T-helper 9 cell (primary cell): ENCODE results near the gene TBCK.
"Not testable (repeated sequence)": the region's sequence is repeated elsewhere in the genome, so short reads cannot be mapped to it uniquely, and the experiment has no call there.

ENCODE experiments used
- DNase-seq: peaks from one replicate; pipeline ENCODE4 v3.0.0-alpha.2; 2020

Gene TBCK

DNA sequence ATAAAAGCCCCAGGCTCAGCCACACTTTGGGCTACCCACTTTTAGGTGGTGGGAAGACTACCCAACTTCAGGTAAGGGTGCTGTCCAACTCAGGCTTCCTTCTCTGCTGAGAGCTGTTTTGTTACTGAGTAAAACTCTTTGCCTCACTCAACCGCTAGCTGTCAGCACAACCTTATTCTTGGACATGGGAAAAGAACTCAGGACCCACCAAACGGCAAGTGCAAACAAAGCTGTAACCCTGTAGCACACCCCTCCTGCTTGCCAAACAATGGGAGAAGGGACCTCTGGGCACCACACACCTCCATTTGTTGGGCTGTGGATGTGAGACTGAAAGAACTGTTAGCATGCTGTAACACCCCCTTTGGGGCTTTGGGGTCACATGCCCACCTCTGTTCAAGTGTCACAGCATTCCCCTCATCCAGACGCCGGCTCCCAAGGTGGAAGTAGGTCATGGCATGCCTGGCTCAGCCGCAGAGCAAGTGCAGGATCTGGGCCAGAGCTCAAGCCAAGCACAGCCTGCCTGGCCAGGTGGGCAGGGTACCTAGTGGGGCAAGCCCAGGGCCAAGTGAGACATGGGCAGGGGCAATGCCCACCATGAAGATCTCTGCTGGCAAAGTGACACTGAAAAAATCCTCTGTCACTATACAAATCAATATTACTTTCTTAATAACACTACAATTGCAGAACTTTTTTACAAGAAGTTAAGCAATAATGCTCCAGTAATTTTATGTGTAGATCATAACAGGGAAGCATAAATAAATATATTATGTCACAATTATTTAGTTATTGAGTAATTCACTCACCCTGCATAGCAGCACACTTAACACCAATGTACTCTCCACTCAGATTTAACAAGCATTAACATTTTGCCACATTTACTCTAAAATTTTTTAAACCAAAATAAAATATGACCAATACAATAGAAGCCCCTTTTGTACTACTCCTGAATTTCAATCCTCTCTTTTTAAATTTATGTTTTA, 107.2 kb downstream of the TBCK start:
- no peak for DNase-seq

DNA sequence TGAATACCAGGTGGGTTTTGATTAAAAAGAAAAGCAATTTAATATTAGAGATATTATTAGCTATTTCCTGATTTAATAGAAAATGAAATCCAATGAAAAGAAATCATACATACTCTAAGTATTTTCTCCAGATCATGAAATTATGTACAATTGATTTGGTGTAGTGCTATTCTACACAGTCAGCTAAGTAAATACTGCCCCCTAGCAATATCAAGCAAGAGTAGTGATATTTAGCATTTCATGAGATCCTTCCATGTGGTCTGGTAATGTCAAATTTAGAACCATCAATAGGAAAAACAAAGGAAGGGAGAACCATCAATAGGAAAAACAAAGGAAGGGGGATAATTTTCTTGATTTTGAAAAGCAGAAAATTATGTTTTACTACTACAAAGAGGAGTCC, 114.6 kb downstream of the TBCK start:
- no peak for DNase-seq

DNA sequence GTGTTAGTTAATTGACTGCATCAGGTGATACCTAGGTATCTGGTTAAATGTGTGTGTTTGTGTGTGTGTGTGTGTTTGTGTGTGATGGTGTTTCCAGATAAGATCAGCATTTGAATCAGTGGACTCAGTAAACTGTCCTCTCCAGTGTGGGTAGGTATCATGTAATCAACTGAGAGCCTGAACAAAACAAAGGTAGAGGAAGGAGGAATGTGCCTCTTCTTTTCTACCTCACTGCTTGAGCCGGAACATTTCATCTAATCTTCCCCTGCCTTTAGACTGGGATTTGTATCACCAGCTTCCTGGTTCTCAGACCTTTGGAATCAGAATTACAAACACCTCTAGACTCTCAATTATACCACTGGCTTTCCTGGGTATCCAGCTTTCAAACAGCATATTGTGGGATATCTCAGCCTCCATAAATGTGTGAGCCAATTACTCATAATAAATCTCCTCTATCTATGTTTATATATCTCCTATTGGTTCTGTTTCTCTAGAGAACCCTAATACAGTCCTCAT, 120.5 kb downstream of the TBCK start:
- no peak for DNase-seq

GRCh38 chr4:106194801-106195200, 121.2 kb downstream of the TBCK start:
- DNase-seq = no peak

GRCh38 chr4:106192131-106192530, 123.9 kb downstream of the TBCK start:
- no peak for DNase-seq

DNA sequence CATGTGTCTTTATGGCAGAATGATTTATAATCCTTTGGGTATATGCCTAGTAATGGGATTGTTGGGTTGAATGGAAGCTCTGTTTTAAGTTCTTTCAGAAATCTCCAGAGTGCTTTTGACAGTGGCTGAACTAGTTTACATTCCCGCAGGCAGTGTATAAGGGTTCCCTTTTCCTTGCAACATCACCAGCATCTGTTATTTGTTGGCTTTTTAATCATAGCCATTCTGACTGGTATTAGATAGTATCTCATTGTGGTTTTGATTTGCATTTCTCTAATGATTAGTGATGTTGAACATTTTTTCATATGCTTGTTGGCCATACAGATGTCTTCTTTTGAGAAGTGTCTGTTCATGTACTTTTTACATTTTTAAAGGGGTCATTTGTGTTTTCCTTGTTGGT, 129.8 kb downstream of the TBCK start:
- DNase-seq = no peak

GRCh38 chr4:106183551-106183950, 132.5 kb downstream of the TBCK start:
- DNase-seq = no peak

GRCh38 chr4:106172861-106173260, 143.1 kb downstream of the TBCK start:
- no peak for DNase-seq

DNA sequence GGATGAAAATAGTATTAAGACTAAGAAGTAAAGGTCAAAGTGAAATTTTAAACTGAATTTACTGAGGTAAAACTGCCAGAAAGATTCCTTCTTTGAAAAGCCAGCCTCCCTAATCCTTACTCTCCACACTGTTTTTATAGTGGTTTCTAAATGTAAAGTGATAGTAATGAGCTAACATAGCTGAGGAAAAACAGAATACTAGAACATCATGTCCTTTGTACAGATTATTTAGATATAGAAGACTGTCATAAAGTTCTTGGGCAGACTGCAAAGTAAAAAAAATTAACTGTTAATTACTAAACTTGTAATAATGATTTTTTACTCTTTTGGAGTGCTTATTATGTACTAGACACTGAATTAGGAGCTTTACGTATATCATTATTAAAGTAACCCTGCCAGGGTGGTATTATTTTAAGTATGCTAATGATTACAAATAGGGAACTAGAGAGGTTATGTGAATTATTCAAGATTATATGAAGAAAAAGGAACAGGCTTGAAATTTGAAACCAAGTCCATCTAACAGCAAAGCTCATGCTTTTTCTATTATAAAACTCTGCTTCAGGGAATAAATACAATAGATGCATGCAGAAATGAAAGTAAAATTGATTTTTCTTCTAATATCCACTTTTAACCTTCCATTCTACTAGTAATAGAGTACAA, 150.5 kb downstream of the TBCK start:
- DNase-seq = no peak

- DNase-seq = no peak
Observed at GRCh38 chr4:106162278-106162677, 153.7 kb downstream of the TBCK start.

DNA sequence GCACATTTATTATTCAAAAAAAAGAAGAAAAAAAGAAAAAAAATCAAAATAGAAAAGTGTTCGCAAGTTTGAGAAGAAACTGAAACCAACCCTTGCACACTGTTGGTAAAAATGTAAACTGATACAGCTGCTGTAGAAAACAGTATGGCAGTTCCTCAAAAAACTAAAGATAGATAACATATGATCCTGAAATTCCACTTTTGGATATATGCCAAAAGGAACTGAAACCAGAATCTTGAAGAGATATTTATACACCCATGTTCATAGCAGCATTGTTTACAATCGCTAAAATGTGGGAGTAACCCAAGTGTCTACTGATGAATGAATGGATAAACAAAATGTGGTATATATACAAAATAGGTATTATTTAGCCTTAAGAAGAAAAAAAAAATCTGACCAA, 155.4 kb downstream of the TBCK start:
- DNase-seq = no peak

DNA sequence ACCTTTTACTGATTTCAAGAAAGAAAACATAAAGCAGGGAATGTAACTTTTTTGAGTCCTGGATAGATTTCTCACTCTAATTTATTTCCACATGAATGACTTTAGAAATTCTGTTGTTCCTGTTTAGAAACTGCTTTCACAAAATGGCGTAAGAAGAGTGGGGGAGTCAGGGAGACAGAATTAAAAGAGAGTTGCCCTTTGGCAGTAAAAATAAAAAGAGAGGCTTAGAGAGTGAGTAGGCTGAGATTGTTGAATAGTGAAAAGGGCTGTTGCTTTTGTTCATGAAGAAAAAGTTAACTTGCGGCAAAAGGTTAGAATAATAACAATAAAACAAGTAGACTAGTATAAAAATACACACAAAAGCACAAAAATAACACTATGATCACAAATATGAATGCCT, 166.1 kb downstream of the TBCK start:
- no peak for DNase-seq

- no peak for DNase-seq
Observed at GRCh38 chr4:106149026-106149425, 167.0 kb downstream of the TBCK start.

DNA sequence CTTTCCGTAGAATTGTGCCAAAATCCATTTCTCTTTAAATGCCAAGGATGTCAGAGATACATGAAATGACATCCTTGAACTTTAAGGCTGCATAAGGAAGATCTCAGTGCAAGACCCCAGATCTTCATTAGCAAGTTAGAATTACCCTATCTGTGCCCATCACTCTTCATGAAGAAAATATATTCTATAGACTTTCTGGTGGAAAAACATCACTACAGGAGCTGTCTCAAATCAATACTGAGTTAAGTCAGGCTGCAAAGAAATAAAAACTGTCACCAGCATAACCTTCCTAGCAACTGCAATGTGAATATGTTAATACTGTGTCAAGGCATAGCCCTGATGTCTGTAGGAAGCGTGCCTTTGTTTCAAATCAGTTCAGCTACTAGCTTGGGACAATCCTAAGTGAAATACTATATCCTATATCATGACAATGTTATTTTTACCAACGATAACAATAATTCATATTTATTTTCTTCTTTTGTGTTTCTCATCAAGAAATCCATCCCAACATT, 173.3 kb downstream of the TBCK start:
- DNase-seq = no peak

GRCh38 chr4:106140601-106141000, 175.4 kb downstream of the TBCK start:
- DNase-seq = no peak

DNA sequence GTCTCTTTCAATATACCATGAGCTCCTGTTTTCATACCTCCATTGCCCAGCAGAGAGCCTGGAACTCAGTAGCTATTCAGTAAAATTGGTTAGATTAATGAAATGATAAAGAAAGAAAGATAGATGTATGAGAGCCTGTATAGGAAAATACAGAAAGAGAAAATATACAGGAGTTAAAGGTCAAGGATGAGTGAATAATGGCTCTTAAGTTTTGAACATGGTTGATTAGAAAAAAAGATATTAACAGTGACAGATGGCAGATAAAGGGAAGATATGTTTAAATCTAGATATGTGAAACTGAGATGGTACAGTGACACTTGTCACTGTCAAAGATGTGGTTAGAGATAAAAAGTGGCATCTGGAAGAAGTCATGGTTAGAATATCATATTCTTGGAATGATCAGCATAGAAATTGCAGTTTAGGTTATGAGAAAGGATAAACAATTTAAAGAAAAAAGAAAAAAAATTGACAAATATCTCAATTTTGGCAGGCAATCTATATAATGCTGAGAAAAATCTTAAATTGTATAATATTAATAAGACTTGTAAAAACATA, 179.2 kb downstream of the TBCK start:
- no peak for DNase-seq

GRCh38 chr4:106132045-106132444, 184.0 kb downstream of the TBCK start:
- no peak for DNase-seq

DNA sequence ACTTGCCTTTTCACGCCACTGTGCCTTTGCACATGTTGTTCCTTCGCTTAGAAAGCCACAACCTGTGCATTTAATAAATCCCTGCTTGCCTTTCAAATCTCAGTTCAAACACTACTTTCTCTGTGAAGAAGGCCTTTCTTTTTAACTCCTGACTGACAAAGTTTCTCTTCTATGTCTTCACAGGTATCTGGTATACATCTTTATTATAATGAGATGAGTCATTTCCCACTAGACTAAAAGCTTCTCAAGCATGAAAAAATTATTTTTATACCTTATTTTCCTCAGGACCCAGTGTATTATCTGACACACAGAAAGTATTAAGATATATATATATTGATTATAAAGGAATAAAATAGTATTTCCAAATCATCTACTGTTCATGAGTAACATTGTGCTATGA, 189.9 kb downstream of the TBCK start:
- no peak for DNase-seq

DNA sequence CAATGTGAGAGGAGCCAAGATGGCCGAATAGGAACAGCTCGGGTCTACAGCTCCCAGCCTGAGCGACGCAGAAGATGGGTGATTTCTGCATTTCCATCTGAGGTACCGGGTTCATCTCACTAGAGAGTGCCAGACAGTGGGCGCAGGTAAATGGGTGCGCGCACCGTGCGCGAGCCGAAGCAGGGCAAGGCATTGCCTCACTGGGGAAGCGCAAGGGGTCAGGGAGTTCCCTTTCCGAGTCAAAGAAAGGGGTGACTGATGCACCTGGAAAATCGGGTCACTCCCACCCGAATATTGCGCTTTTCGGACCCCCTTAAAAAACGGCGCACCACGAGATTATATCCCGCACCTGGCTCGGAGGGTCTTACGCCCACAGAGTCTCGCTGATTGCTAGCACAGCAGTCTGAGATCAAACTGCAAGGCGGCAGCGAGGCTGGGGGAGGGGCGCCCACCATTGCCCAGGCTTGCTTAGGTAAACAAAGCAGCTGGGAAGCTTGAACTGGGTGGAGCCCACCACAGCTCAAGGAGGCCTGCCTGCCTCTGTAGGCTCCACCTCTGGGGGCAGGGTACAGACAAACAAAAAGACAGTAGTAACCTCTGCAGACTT, 196.0 kb downstream of the TBCK start:
- DNase-seq = not testable (repeated sequence)

GRCh38 chr4:106116025-106116424, 200.0 kb downstream of the TBCK start:
- no peak for DNase-seq

DNA sequence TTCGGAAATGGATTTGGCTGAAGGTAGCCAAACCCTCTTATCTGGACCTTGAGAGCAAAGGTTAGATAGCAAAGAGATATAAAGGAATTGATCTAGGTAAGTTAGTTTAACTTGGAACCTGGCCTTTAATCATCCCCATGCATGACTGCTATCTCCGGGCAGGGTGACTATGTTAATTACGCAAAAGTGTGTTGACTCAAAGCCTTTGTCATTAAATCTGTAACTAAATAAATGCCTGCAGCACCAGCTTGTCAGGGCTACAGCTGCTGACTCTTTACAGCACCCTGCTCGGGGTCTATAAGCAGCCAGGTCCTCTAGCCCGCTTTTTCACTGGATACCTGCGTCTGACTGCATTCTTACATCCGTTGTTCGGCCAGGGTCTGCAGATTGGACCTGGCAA, 201.7 kb downstream of the TBCK start:
- no peak for DNase-seq

GRCh38 chr4:106111778-106112469, 204.1 kb downstream of the TBCK start:
- DNase-seq = not testable (repeated sequence)
